ENCODE results near the gene HNF1B.
"Not testable (repeated sequence)": the region's sequence is repeated elsewhere in the genome, so short reads cannot be mapped to it uniquely, and the experiment has no call there.

HNF1B gene, protein sequence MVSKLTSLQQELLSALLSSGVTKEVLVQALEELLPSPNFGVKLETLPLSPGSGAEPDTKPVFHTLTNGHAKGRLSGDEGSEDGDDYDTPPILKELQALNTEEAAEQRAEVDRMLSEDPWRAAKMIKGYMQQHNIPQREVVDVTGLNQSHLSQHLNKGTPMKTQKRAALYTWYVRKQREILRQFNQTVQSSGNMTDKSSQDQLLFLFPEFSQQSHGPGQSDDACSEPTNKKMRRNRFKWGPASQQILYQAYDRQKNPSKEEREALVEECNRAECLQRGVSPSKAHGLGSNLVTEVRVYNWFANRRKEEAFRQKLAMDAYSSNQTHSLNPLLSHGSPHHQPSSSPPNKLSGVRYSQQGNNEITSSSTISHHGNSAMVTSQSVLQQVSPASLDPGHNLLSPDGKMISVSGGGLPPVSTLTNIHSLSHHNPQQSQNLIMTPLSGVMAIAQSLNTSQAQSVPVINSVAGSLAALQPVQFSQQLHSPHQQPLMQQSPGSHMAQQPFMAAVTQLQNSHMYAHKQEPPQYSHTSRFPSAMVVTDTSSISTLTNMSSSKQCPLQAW

DNA sequence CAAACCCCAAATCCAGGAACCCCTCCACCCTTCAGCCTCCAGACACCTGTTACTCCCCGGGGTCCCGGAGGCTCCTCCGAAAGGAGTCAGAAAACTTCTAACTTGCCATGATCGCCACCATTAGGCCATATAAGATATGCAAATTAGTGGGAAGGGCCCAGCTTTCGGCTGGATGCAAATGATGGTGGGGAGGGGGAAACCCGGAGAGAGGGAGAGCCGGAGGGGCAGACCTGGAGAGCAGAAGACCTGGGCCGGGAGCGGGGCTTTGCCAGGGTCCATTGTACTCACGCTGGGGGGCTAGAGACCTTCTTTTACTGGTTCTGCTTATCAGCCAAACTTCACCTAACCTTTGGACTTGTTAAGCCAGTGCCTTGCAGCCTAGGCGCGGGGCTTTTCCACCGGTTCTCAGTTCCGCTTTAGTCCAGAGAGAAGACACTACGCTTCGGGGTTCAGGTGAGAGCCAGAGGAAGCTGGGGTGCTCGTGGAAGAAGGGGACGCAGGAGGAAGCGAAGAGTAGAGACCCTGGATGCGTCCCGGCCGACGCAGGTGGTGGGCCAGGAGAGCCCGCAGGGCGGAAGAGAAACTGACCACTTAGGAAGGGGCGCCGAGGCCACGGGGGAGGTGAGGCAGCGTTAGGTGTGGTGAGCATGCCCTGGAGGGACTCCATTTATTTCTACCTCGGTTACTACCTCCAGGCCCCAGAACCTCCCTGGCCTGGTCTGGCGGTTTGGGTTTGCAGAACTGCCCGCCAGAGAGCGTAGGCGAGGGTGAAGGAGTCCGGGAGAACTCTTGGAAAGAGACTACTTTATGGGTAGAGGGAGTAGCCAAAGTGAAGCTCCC lies at the start of gene HNF1B:
HNF1B (minus strand) TSS at position 99 of the 840 bp plus-strand sequence. CDS start 175 bp downstream, outside the sequence.
- in situ Hi-C loops (cut with HindIII; ENCODE audit: low sequenced_read_pairs): no loop called here

DNA sequence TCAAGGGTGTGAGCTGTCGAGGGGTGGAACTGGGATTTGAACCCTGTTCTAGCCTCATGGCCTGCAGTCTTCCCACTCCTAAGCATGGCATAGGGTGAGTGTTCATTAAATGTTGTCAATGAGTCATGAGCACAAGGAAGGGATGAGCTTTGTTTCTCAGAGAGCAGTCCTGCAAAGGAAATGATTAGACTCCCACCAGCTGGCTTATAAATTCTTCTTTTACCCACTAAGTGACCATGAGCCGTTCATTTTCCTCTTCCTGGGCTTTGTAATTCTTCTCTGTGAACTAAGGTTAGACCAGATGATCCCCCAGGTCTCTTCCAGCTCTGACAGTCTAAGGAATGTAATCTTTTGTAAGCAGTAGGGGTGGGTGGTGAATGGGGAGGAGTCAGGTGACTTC lies 47.9 kb upstream of the HNF1B start:
- in situ Hi-C loops (cut with HindIII; ENCODE audit: low sequenced_read_pairs): no loop called here

DNA sequence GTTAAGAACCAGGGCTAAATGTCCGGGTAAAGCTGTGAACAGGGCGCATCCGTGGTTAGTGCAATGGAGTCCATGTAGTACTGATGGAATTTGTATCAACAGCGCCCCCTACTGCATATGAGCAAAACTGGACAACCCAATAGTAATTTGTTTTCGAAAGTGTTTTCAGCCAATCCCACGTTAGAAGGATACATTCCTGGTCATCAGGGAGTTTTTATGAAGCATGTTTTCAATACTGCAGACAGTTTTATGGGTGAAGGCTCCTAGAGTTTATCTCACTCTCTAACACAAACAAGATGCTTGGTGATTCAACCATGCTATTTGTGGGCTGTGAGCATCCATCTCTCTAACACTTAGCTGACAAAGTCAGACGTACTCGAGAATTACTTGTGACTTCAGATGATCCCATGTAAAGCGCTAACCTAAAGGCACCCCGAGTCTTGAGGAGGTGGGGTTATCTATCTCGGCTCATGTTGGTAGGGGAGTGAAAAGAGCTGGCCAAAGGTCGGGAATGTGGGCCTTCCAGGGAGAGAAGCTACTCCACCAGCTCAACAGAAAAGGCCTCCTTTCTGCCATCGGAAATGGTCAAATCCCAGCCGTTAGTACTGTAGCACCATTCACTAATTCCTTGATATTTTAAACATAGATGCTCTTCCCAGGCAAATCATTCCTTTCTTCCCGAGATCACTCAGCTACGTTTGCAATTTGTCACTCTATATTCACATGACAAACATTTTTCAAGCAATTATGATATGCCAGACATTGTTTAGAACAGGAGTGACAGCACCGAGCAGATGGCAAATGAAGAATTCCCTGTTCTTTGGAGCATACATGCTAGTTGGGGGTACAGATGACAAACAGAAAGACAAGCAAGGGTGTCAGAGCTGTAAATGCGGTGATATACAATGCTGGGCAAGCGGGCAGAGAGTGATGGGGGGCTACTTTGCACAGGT lies 46.9 kb upstream of the HNF1B start:
- in situ Hi-C loops (cut with HindIII; ENCODE audit: low sequenced_read_pairs): no loop called here

DNA sequence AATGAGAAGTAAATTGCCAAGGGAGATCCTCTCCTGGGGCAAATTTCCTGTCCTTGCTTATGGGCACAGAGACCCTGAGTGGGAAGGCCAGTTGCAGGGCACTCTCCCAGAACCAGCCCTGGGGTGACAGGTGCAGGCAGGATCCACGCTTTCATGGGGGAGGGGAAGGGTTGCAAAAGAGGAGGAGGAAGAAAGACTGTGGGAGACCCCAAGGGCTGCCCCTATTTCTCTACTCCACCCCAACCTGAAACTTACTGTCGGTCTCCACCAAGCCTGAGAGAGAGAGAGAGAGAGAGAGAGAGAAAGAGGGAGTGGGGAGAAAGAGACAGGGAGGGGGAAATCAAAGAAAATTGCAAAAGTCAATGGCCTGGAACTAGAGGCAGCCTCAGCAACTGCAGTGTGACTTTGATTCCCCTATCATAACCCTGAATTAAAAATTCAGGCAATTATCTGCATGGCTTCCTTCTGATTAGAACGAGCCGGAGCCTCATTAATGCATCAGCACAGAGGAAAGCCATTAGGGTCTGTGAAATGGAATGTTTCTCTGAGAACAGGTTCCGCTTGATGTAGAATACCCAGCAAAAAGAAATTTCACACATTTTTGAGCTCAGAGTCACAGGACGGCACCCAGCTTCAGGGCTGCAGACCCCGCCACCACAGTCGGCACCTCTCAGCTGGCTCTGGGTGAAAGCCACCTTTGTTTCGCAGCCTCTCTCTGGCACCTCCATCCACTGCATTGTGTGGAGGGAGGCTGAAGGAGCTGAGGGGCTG lies 45.1 kb upstream of the HNF1B start:
- in situ Hi-C loops (cut with HindIII; ENCODE audit: low sequenced_read_pairs): no loop called here

DNA sequence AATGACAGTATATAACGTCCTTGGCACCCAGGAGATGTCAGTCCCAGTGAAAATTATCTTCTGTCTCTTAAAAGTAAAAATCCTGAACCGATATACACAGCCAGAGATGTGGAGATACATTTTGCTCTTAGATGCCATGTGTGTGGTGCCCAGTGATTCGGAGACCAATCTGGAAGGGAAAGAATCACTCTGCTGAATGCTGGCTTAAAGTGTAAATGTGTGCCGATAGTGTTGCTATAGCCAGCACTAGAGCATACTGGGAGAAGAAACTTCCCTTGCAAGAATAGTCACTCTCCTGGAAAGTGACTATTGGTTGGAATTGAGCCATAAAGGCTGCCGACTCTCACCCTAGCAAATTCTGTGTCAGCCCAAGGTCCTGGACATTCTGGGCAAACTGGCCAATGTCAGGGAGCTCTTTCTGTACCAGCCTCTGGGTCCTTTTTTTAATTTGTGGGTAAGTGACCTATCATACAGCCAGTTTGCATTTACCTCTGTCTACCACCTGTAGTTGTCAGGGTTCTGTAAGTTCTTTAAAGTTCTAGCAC lies 44.2 kb upstream of the HNF1B start:
- in situ Hi-C loops (cut with HindIII; ENCODE audit: low sequenced_read_pairs): no loop called here

DNA sequence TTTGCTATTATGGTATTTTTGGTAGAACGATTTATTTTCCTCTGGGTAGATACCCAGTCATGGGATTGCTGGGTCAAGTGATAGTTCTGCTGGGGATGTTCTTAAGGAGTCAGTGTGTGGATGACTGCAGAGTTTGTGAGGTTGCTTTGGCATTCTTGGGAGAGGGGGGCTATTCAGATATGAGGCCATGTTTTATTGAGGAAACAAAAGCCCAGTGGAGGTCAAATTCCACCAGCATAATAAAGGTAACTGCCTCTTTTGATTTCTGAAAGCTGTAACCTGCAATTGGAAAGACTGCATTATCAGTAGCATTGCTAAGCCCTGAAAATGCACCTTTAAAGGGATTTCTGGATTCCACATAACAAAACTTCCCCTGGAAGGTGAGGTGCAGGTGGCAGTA lies 43.7 kb upstream of the HNF1B start:
- in situ Hi-C loops (cut with HindIII; ENCODE audit: low sequenced_read_pairs): no loop called here

DNA sequence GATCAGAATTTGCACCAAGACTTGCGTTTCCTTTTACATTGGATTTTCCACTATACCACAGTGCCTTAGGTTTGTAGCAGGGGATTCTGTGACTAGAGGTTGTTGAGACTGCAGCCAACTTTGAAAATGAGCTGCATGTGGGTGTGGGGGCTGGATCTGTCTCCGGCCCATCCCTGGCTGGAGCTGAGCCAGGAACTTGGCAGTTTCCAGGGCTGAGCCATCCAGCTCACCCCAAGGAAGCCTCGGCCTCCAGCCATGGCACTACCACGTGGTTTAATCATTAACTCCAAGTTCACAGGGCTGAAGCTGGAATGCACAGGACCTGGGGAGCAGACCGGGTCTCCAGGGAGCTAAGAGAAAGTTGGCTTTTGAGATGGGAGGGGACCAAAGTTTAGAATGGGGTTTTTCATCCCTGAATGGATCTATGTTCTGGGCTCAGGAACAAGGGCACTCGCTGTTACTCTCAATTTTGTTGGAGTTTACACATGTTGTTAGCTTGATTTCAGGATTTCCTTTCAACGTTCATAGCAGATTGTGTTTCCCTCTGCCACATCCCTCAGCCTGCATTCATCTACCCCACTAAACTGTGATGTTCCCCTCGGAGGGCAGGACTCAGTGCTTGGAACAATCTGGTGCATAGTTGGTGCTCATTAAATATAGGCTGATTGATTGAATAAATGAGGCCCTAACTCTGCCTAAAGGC lies 42.3 kb upstream of the HNF1B start:
- in situ Hi-C loops (cut with HindIII; ENCODE audit: low sequenced_read_pairs): no loop called here

DNA sequence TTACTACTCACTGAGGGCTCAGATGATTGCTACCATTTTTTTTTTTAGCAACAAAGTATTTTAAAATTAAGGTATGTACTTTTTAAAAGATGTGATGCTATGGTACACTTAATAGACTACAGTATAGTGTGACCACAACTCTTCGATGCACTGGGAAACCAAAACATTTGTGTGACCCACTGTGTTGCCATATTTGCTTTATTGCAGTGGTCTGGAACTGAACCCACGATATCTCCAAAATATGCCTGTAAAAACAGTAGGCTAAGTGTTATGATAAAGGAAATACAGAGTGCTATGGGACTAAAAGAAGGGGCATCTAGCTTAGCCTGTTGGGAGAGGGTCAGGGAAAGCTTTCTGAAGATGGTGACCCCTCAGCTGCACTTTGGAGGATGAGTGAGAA lies 41.6 kb upstream of the HNF1B start:
- in situ Hi-C loops (cut with HindIII; ENCODE audit: low sequenced_read_pairs): no loop called here

DNA sequence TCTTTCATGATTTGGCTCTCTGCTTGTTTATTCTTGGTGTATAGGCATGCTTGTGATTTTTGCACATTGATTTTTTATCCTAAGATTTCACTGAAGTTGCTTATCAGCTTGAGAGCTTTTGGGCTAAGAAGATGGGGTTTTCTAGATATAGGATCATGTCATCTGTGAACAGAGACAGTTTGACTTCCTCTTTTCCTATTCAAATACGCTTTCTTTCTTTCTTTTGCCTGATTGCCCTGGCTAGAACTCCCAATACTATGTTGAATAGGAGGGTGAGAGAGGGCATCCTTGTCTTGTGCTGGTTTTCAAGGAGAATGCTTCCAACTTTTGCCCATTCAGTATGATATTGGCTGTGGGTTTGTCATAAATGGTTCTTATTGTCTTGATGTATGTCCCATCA lies 37.6 kb upstream of the HNF1B start:
- in situ Hi-C loops (cut with HindIII; ENCODE audit: low sequenced_read_pairs): not testable (repeated sequence)

DNA sequence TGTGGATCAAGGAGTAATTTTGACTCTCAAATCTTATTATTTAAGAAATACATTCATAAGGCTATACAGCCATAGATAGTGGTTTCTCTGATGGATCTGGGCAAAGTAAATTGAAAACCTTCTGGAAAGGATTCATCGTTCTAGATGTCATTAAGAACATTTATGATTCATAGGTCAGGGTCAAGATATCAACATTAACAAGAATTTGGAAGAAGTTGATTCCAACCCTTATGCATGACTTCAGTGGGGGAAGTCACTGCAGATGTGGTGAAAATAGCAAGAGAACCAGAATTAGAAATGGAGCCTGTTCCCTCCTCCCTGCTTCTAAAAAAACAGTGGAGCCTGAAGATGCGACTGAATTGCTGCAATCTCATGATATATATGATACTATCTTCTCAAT lies 36.6 kb upstream of the HNF1B start:
- in situ Hi-C loops (cut with HindIII; ENCODE audit: low sequenced_read_pairs): no loop called here

DNA sequence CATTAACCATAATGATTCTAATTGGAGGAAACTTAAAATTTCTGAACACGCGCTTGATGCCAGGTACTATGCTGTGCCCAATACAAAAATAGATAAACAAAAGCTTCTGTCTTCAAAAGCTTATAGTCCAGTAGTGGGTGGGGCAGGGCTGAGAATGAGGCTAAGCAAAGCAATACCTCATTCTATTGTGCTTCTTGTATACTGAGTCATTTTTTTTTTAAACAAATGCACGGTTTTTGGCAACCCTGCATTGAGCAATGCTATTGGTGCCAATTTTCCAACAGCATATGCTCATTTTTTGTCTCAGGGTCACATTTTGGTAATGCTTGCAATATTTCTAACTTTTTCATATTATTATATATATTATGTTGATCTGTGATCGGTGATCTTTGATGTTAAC lies 34.7 kb upstream of the HNF1B start:
- in situ Hi-C loops (cut with HindIII; ENCODE audit: low sequenced_read_pairs): no loop called here

DNA sequence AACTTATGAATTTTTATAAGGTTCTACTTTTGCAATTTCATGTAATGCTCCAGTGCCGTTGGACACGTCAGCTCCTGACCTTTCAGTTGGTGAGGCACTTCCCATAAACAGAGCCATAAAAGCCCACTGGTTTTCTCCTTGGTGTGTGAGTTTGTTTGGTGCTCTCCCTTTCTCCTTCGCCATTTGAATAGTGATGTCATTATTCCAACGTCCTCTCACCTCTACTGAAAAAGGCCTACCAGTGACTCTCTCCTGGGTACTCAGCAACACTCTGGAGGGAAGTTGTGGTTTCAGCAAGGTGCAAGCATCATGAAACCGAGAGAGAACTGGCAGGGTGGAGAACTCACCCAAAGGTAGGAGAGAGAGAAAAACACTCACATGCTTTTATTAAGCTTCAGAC lies 29.6 kb upstream of the HNF1B start:
- in situ Hi-C loops (cut with HindIII; ENCODE audit: low sequenced_read_pairs): no loop called here

DNA sequence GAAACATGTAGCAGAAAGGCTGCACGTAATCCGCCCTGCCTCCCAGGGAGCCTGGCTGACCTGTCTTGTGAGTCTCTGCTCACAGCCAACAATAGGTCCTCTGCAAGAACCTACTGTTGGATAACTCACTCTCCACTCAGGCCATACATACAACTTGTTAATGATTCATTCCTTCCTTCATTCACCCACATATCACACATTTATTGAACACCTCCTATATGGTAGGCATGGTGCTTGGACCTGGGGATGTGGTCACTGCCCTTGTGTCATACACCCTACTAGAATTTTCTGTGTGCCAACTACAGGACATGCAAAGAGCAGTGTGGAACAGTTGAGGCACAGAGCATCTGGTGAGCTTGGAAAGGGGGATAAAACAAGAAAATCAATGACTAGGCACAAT lies 28.1 kb upstream of the HNF1B start:
- in situ Hi-C loops (cut with HindIII; ENCODE audit: low sequenced_read_pairs): no loop called here

DNA sequence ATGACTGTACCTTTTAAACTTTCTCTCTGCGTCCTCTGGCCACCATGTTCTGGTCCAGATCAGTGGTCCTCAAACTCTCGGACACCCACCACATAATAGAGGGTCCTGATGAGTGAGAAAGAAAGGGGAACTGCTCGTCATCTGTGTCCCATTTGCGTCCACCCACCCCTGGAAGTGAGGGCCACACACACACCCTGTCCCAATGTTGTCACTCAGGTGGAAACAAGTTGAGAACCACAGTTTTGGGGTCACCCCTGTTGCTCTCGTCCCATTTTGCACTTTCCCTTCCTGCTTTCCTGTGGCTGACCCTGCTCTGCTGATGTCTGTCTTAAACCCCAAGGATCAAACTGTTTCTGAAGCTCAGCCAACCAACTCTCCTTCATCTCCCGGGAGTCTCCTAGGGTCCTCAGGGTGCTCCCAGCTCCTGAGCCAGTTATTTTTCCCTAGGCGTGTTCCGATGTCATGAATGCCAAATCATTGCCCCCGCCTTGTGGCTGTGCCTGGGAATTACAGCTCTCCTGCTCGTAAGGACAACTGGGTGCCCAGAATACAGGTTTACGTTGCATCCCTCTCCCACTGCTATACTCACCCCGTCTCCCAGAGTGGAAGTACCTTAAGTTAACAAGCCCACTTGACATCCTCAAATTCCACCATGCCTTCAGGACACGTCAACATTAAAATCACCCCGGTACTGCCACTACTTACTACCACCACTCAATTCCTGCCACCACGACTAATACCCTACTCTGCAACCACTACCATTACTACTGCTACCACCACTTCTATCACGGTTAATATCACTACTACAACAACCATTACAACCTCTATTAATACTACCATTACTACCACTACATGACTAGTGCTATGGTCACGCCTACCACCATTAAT lies 26.0 kb upstream of the HNF1B start:
- in situ Hi-C loops (cut with HindIII; ENCODE audit: low sequenced_read_pairs): no loop called here

DNA sequence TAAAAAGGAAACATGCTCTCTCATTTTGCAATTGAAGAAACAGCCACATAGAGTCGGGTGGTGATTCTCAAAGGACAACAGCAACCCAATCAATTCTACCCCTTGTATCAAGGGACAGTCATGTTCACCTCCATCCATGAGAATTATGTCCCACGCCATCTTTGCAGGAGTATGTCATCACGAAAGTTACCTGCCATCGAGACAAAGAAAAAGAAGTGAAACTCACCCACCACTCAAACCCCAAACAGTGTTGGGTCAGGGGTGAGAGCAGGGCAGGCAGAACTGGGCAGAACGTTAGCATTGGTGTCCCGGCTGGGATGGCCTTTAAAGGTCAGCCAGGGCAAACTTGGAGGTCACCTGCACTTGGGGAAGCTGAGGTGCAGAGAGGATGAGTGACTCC lies 24.2 kb upstream of the HNF1B start:
- in situ Hi-C loops (cut with HindIII; ENCODE audit: low sequenced_read_pairs): no loop called here

DNA sequence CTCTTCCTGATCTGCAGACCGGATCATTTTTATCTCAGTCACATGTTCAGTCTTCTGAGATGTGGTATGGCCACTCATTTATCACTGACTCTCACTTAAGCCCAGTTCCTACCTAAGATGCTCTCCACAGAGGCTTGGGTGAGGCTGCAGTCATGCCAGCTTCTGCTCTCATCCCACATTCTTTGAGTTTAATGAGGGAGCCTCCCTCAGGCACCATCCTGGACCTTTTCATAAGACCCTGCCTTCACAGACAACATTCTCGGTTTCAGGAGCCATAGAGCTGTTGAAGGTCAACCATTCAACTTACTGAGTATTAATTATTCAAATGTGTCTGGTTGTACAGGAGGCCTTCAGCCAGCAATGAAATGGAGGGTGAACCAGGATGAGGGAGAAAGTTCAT lies 23.6 kb upstream of the HNF1B start:
- in situ Hi-C loops (cut with HindIII; ENCODE audit: low sequenced_read_pairs): no loop called here

DNA sequence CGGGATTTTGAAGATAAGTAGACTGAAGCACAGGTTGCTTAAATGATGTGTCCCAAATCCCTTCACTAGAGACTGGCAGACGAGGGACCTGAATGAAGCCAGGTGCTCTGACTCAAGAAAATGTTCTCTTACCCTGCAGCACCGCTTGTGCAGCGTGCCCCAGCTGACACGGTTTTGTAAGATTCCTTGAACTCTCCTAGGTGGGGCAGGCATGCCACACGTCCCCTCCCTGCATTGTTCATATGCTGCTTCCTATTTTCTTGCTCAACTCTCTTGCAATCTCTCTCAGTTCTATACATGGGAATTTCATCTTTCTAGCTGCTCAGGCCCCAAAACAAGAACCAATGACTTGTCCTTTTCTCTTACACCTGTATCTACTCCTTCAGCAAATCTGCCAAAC lies 22.1 kb upstream of the HNF1B start:
- in situ Hi-C loops (cut with HindIII; ENCODE audit: low sequenced_read_pairs): no loop called here

DNA sequence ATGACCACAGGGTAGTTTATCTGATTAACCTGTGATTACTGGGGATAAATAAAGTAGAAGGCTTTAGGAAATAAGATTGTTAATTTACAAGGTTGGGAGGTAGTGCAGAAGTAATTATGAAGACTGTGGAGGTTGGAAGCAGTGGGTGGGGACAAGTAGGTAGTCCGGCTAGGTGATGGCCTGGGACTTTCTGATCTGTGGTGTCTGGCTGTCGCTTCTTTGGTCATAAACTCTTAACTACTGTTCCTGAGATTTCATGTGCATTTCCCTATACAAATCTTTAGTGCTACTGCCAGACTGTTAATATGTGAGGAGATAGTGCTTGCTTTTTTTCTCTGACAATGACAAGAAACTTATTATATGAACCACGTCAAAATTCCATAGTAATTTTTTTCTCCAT lies 19.5 kb upstream of the HNF1B start:
- in situ Hi-C loops (cut with HindIII; ENCODE audit: low sequenced_read_pairs): no loop called here
